Subcutaneous abdominal adipose tissue (tissue), 5 donors: Measurements from ENCODE around the gene TRMO.

Source experiments
- H3K27ac ChIP-seq: one replicate; pipeline ENCODE4 v1.7.0; 2013; ENCODE audit warnings: low read depth, mild to moderate bottlenecking, inconsistent platforms, low read length, moderate library complexity
- H3K27me3 ChIP-seq, 5 donors: one replicate each; pipeline ENCODE4 v1.7.0; 2013; ENCODE audit warnings: low read length in 5 of 5, inconsistent platforms in 1 of 5; ENCODE audit not compliant: control insufficient read depth in 5 of 5, insufficient read depth in 4 of 5
- H3K36me3 ChIP-seq, 5 donors: one replicate each; pipeline ENCODE4 v1.7.0; 2013; ENCODE audit warnings: low read length in 5 of 5; ENCODE audit not compliant: control insufficient read depth in 5 of 5, insufficient read depth in 5 of 5
- H3K4me1 ChIP-seq, 5 donors: one replicate each; pipeline ENCODE4 v1.7.0; 2013; ENCODE audit warnings: low read length in 5 of 5, mild to moderate bottlenecking in 3 of 5, moderate library complexity in 1 of 5; ENCODE audit not compliant: control insufficient read depth in 5 of 5, insufficient read depth in 5 of 5
- H3K4me3 ChIP-seq, 5 donors: one replicate each; pipeline ENCODE4 v1.7.0; 2013; ENCODE audit warnings: low read length in 5 of 5, low read depth in 1 of 5
- H3K9ac ChIP-seq, 5 donors: one replicate each; pipeline ENCODE4 v1.7.0; 2013; ENCODE audit warnings: low read length in 5 of 5, mild to moderate bottlenecking in 4 of 5, moderate library complexity in 3 of 5
- H3K9me3 ChIP-seq, 5 donors: one replicate each; pipeline ENCODE4 v1.7.0; 2013; ENCODE audit warnings: low read length in 5 of 5; ENCODE audit not compliant: control insufficient read depth in 5 of 5
- donor health status: healthy.
- donor health status: healthy.
- donor health status: healthy.
- donor health status: healthy.
- donor health status: healthy.

Gene TRMO

DNA sequence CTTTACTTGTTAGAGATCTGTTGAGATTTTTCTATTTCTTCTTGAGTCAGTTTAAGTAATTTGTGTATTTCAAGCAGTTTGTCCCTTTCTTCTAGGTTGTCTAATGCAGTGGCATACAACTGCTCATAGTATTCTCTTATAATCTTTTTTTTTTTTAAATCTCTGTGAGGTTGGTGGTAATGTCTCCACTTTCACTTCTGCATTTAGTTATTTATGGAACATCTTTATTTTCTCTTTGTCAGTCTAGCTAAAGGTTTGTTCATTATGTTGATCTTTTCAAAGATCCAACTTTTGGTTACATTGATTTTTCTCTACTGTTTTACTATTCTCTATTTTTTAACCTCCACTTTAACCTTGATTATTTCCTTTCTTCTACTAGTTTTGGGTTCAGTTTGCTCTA lies 55.5 kb downstream of the TRMO start:
- Histone ChIP-seq H3K4me1 (no peaks in the 10 kb centered on the region), H3K9me3 (peaks cover 0 to 16% (median 6%) of the 10 kb centered on the region in 5 donors), H3K4me3 (no peak overlapping the region), H3K27ac (no peak overlapping the region), H3K9ac (no peak overlapping the region), H3K36me3 (no peaks in the 10 kb centered on the region), H3K27me3 (peaks cover 0 to 12% (median 0%) of the 10 kb centered on the region in 5 donors)

DNA sequence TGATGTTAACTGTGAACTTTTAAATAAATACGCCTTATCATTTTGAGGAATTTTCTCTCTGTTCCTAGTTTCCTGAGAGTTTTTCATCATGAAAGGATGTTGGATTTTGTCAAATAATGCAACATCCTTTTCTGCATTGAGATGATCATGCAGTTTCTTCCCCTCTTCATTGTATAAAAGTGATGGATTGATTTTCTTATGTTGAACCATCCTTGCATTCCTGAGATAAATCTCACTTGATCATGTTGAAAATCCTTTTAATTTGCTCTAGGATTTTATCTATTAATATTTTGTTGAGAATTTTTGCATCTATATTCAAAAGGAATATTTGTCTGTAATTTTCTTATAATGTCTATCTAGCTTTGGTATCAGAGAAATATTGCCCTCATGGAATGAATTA lies 56.0 kb downstream of the TRMO start:
- H3K27ac ChIP-seq: no peak overlapping the region
- no peaks in the 10 kb centered on the region for H3K36me3 ChIP-seq
- H3K9me3 ChIP-seq: peaks cover 0 to 16% (median 6%) of the 10 kb centered on the region in 5 donors
- no peaks in the 10 kb centered on the region for H3K4me1 ChIP-seq
- peaks cover 0 to 12% (median under 1%) of the 10 kb centered on the region in 5 donors for H3K27me3 ChIP-seq
- no peak overlapping the region for H3K4me3 ChIP-seq
- no peak overlapping the region for H3K9ac ChIP-seq

DNA sequence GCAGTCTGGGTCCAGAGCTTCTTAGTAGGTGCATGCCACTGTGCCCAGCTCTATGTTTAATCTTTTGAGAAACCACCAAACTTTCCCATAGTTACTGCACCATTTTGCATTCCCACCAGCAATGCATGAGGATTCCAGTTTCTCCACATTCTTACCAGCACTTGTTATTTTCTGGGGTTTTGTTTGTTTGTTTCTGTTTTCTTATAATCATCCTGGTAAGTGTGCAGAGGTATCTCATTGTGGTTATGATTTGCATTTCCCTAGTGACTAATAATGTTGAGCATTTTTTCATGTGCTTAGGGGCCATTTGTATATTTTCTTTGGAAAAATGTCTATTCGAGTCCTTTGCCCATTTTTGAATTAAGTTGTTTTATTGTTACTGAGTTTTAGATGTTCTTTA lies 57.9 kb downstream of the TRMO start:
- no peak overlapping the region for H3K27ac ChIP-seq
- H3K36me3 ChIP-seq: no peaks in the 10 kb centered on the region
- H3K9ac ChIP-seq: no peak overlapping the region
- no peaks in the 10 kb centered on the region for H3K4me1 ChIP-seq
- peaks cover 15 to 30% (median 18%) of the 10 kb centered on the region in 5 donors for H3K27me3 ChIP-seq
- H3K4me3 ChIP-seq: no peak overlapping the region
- peaks cover 0 to 16% (median 6%) of the 10 kb centered on the region in 5 donors for H3K9me3 ChIP-seq

DNA sequence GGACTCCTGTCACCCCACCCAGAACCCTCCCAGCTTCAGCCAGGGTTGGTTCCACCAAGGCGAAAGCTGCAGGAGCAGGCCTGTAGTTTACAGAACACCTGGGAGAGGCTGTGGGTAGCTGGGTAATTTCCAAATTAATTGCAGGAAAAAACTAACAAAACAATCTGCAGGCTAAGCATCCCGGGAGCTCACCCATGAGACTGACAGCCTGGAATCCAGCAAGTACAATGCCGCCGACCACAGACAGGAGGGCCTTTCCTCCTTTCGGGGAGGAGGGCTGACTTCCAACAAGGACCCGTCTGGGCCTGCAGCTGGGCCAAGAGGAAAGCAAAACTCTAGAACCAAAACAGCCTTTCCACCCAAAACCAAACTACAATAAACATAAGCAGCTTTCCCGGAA lies 59.0 kb downstream of the TRMO start:
- H3K27ac ChIP-seq: no peak overlapping the region
- H3K4me3 ChIP-seq: no peak overlapping the region
- peaks cover 22 to 39% (median 27%) of the 10 kb centered on the region in 5 donors for H3K27me3 ChIP-seq
- H3K4me1 ChIP-seq: peaks cover 0 to under 1% (median 0%) of the 10 kb centered on the region in 5 donors
- H3K9ac ChIP-seq: no peak overlapping the region
- H3K36me3 ChIP-seq: no peaks in the 10 kb centered on the region
- H3K9me3 ChIP-seq: peaks cover 0 to 16% (median 6%) of the 10 kb centered on the region in 5 donors

- H3K27ac ChIP-seq: no peak overlapping the region
- H3K36me3 ChIP-seq: no peaks in the 10 kb centered on the region
- peaks cover 38 to 61% (median 49%) of the 10 kb centered on the region in 5 donors for H3K27me3 ChIP-seq
- H3K4me3 ChIP-seq: no peak overlapping the region
- H3K9me3 ChIP-seq: peaks cover 0 to 12% (median 5%) of the 10 kb centered on the region in 5 donors
- peaks cover 0 to 10% (median 7%) of the 10 kb centered on the region in 5 donors for H3K4me1 ChIP-seq
- H3K9ac ChIP-seq: no peak overlapping the region
Observed at GRCh38 chr9:97861148-97861475, 61.2 kb downstream of the TRMO start.

GRCh38 chr9:97860451-97861147 lies 61.7 kb downstream of the TRMO start:
- H3K4me1 ChIP-seq: peaks cover 0 to 10% (median 7%) of the 10 kb centered on the region in 5 donors
- peaks cover 0 to 7% (median 0%) of the 10 kb centered on the region in 5 donors for H3K9me3 ChIP-seq
- no peak overlapping the region for H3K9ac ChIP-seq
- H3K4me3 ChIP-seq: no peak overlapping the region
- no peak overlapping the region for H3K27ac ChIP-seq
- H3K27me3 ChIP-seq: peaks cover 43 to 66% (median 54%) of the 10 kb centered on the region in 5 donors
- H3K36me3 ChIP-seq: no peaks in the 10 kb centered on the region

DNA sequence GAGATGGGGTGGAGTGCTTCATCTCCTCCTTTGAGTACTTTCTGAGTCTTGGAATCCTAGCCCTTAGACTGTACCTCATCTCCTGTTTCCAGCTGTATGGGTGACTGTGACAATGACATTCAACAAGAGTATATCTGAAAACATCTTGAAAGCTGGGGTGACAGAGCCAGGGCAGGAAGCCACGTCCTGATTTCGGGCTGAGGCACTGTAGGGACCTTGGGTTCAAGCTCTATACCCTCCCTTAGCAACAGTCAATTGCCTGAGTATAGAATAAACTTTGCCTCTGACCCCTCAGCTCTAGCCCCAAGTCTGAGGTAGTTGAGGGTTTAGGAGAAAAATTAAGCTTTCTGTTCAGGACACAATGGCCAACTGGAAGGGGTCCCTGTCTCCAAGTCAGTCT lies 63.0 kb downstream of the TRMO start:
- no peak overlapping the region for H3K9ac ChIP-seq
- H3K4me3 ChIP-seq: no peak overlapping the region
- no peak overlapping the region for H3K27ac ChIP-seq
- H3K36me3 ChIP-seq: no peaks in the 10 kb centered on the region
- peaks cover 54 to 78% (median 65%) of the 10 kb centered on the region in 5 donors for H3K27me3 ChIP-seq
- H3K9me3 ChIP-seq: no peaks in the 10 kb centered on the region
- peaks cover 0 to 10% (median 7%) of the 10 kb centered on the region in 5 donors for H3K4me1 ChIP-seq

- no peak overlapping the region for H3K9ac ChIP-seq
- H3K4me1 ChIP-seq: peaks cover 0 to 13% (median 7%) of the 10 kb centered on the region in 5 donors
- no peak overlapping the region for H3K4me3 ChIP-seq
- no peaks in the 10 kb centered on the region for H3K36me3 ChIP-seq
- H3K27me3 ChIP-seq: peaks cover 58 to 79% (median 66%) of the 10 kb centered on the region in 5 donors
- H3K27ac ChIP-seq: no peak overlapping the region
- H3K9me3 ChIP-seq: no peaks in the 10 kb centered on the region
Observed at GRCh38 chr9:97858826-97859225, 63.5 kb downstream of the TRMO start.

DNA sequence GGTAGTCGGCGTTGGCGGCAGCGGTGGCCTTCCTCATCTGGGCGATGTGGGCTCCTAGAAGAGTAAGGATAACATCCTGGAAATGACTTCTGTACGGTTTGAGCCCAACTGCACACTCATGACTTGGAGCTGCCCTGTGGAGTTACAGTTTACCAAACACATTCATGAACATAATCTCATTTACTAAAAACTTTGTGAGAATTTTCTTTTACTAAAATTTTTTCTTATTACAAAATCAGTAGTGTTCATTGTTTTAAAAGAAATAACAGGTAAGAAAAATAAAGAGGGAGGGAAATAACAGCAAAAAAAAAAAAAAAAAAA lies 63.9 kb downstream of the TRMO start:
- Histone ChIP-seq H3K4me3 (no peak overlapping the region), H3K27ac (no peak overlapping the region), H3K36me3 (no peaks in the 10 kb centered on the region), H3K9ac (no peak overlapping the region), H3K4me1 (peaks cover 0 to 18% (median 11%) of the 10 kb centered on the region in 5 donors), H3K27me3 (peaks cover 58 to 80% (median 68%) of the 10 kb centered on the region in 5 donors), H3K9me3 (no peaks in the 10 kb centered on the region)

GRCh38 chr9:97857606-97858392 lies 64.5 kb downstream of the TRMO start:
- peaks cover 0 to 23% (median 16%) of the 10 kb centered on the region in 5 donors for H3K4me1 ChIP-seq
- H3K9ac ChIP-seq: no peak overlapping the region
- no peak overlapping the region for H3K4me3 ChIP-seq
- no peaks in the 10 kb centered on the region for H3K9me3 ChIP-seq
- H3K36me3 ChIP-seq: no peaks in the 10 kb centered on the region
- no peak overlapping the region for H3K27ac ChIP-seq
- peaks cover 59 to 79% (median 72%) of the 10 kb centered on the region in 5 donors for H3K27me3 ChIP-seq
